ENCODE results near the gene ATP6V0A1. TPM values are rescaled to one million over a fixed set of nuclear protein-coding genes. Genes with fewer than 3 reads are reported as not detected.
"Not testable (repeated sequence)": the region's sequence is repeated elsewhere in the genome, so short reads cannot be mapped to it uniquely, and the experiment has no call there.

The ATP6V0A1 gene
- total and polyA plus RNA-seq, 7 experiments from 2014 or later = 10.7 to 74.8 (median 17.4) TPM

- H3K27ac ChIP-seq (ENCODE audit: low read depth, low read length); CTCF ChIA-PET; H3K27me3 Mint-ChIP-seq; ATAC-seq; H3K27me3 ChIP-seq (ENCODE audit: control insufficient read depth in 2 of 2, insufficient read depth in 2 of 2, low read length in 2 of 2); DNase-seq; H3K36me3 Mint-ChIP-seq; H3K9me3 ChIP-seq (ENCODE audit: control insufficient read depth in 2 of 3, low read length in 3 of 3); H3K36me3 ChIP-seq (ENCODE audit: control insufficient read depth in 2 of 3, insufficient read depth in 3 of 3, low read length in 3 of 3); H3K9me3 Mint-ChIP-seq; H3K4me3 ChIP-seq (ENCODE audit: low read length): not testable (repeated sequence)
- Mint-ChIP-seq H3K27ac (peak overlapping the region in 5 of 9 donors; percentile 33 to 94 (median 85)), H3K4me1 (peaks cover 6 to 42% (median 23%) of the 10 kb centered on the region in 7 donors), H3K4me3 (peak overlapping the region in 6 of 10 donors; percentile 49 to 92 (median 87))
- H3K4me1 ChIP-seq (ENCODE audit: control insufficient read depth in 2 of 2, insufficient read depth in 2 of 2, low read length in 2 of 2) = peaks cover 14 to 15% of the 10 kb centered on the region in 2 donors
- intact Hi-C loops (cut with micrococcal nuclease) = loop anchor here in 1 of 2 donors (2.0 kb wide), 3 partner anchors 19 to 53 kb away; partner anchors contain the start of genes NAGLU, PSMC3IP, RETREG3 and TUBG1
- POLR2A ChIA-PET = interaction anchor here (1.3 kb wide), 1 partner anchor 9 kb away, joined by 4 read pairs; no protein-coding TSS in a partner anchor
Measured at GRCh38 chr17:42555961-42556617, 97.4 kb downstream of the ATP6V0A1 start.

- Mint-ChIP-seq H3K4me3 (no peak overlapping the region), H3K9me3 (peaks cover 0 to 4% (median 0%) of the 10 kb centered on the region in 11 donors), H3K27me3 (peaks cover 0 to 3% (median 0%) of the 10 kb centered on the region in 5 donors), H3K36me3 (peaks cover 0 to 10% (median 0%) of the 10 kb centered on the region in 5 donors), H3K4me1 (peaks cover 16 to 48% (median 39%) of the 10 kb centered on the region in 7 donors), H3K27ac (no peak overlapping the region)
- DNase-seq = no peak
- H3K27ac ChIP-seq (ENCODE audit: low read depth, low read length) = no peak overlapping the region
- H3K36me3 ChIP-seq (ENCODE audit: control insufficient read depth in 2 of 3, insufficient read depth in 3 of 3, low read length in 3 of 3) = peaks cover 0 to 15% (median 0%) of the 10 kb centered on the region in 3 experiments
- no peaks in the 10 kb centered on the region for H3K27me3 ChIP-seq (ENCODE audit: control insufficient read depth in 2 of 2, insufficient read depth in 2 of 2, low read length in 2 of 2)
- no peak for ATAC-seq
- ChIA-PET CTCF (interaction anchor here (0.6 kb wide), 1 partner anchor 566 kb away, joined by 6 read pairs; no protein-coding TSS in a partner anchor), POLR2A (interaction anchor here (0.6 kb wide), 1 partner anchor 16 kb away, joined by 3 read pairs; no protein-coding TSS in a partner anchor)
- intact Hi-C loops (cut with micrococcal nuclease) = no loop called here
- H3K9me3 ChIP-seq (ENCODE audit: control insufficient read depth in 2 of 3, low read length in 3 of 3) = no peaks in the 10 kb centered on the region
- H3K4me3 ChIP-seq (ENCODE audit: low read length) = no peak overlapping the region
- H3K4me1 ChIP-seq (ENCODE audit: control insufficient read depth in 2 of 2, insufficient read depth in 2 of 2, low read length in 2 of 2) = peaks cover 25 to 27% of the 10 kb centered on the region in 2 donors
Measured at GRCh38 chr17:42559075-42559474, 100.4 kb downstream of the ATP6V0A1 start.

GRCh38 chr17:42560246-42560645, 101.6 kb downstream of the ATP6V0A1 start:
- Histone ChIP-seq H3K27ac (ENCODE audit: low read depth, low read length) (no peak overlapping the region), H3K4me3 (ENCODE audit: low read length) (no peak overlapping the region), H3K4me1 (ENCODE audit: control insufficient read depth in 2 of 2, insufficient read depth in 2 of 2, low read length in 2 of 2) (peaks cover 20 to 25% of the 10 kb centered on the region in 2 donors), H3K36me3 (ENCODE audit: control insufficient read depth in 2 of 3, insufficient read depth in 3 of 3, low read length in 3 of 3) (peaks cover 0 to 27% (median 12%) of the 10 kb centered on the region in 3 experiments), H3K27me3 (ENCODE audit: control insufficient read depth in 2 of 2, insufficient read depth in 2 of 2, low read length in 2 of 2) (no peaks in the 10 kb centered on the region), H3K9me3 (ENCODE audit: control insufficient read depth in 2 of 3, low read length in 3 of 3) (no peaks in the 10 kb centered on the region)
- POLR2A ChIA-PET = no interaction called here
- DNase-seq (no peak), ATAC-seq (no peak)
- intact Hi-C loops (cut with micrococcal nuclease) = no loop called here
- Mint-ChIP-seq H3K27me3 (peaks cover 0 to 3% (median 0%) of the 10 kb centered on the region in 5 donors), H3K36me3 (peaks cover 0 to 8% (median 0%) of the 10 kb centered on the region in 5 donors), H3K4me3 (peak overlapping the region in 5 of 10 donors; percentile 30 to 80 (median 56)), H3K27ac (peak overlapping the region in 2 of 9 donors; percentile 59 to 78), H3K4me1 (peaks cover 16 to 44% (median 35%) of the 10 kb centered on the region in 7 donors), H3K9me3 (peaks cover 0 to 4% (median 0%) of the 10 kb centered on the region in 11 donors)
- CTCF ChIA-PET = no interaction called here

GRCh38 chr17:42561897-42562387, 103.3 kb downstream of the ATP6V0A1 start, which contains the start of gene COASY:
COASY (plus strand) TSS chr17:42562148; CDS start chr17:42562623, 475 bp downstream.
- H3K36me3 ChIP-seq (ENCODE audit: control insufficient read depth in 2 of 3, insufficient read depth in 3 of 3, low read length in 3 of 3) = peaks cover 0 to 38% (median 21%) of the 10 kb centered on the region in 3 experiments
- H3K4me3 Mint-ChIP-seq = peak within 1 kb of the TSS; percentile 90 to 95 (median 91)
- no peaks in the 10 kb centered on the region for H3K27me3 ChIP-seq (ENCODE audit: control insufficient read depth in 2 of 2, insufficient read depth in 2 of 2, low read length in 2 of 2)
- peaks cover 0 to 3% (median 0%) of the 10 kb centered on the region in 5 donors for H3K27me3 Mint-ChIP-seq
- H3K36me3 Mint-ChIP-seq = peaks cover 0 to 12% (median 0%) of the 10 kb centered on the region in 5 donors
- H3K9me3 ChIP-seq (ENCODE audit: control insufficient read depth in 2 of 3, low read length in 3 of 3) = no peaks in the 10 kb centered on the region
- intact Hi-C loops (cut with micrococcal nuclease) = loop anchor here (1.0 to 2.0 kb wide), 7 partner anchors 8 to 545 kb away; partner anchors contain the start of genes RETREG3 (in 2 of the 2), TUBG1 (in 2 of the 2), DNAJC7 (in 1 of the 2) and NAGLU (in 1 of the 2)
- peak; percentile 77 to 93 (median 89) for DNase-seq
- ATAC-seq = peak; percentile 81
- H3K4me1 ChIP-seq (ENCODE audit: control insufficient read depth in 2 of 2, insufficient read depth in 2 of 2, low read length in 2 of 2) = peaks cover 24 to 25% of the 10 kb centered on the region in 2 donors
- POLR2A ChIA-PET = interaction anchor here (0.6 to 1.9 kb wide), 3 partner anchors 11 to 72 kb away, joined by 3 to 7 read pairs (median 4); partner anchors contain the start of gene PSMC3IP
- H3K27ac ChIP-seq (ENCODE audit: low read depth, low read length) = peak within 1 kb of the TSS; percentile 84
- H3K27ac Mint-ChIP-seq = peak within 1 kb of the TSS; percentile 89 to 95 (median 92)
- H3K9me3 Mint-ChIP-seq = peaks cover 0 to 4% (median 0%) of the 10 kb centered on the region in 11 donors
- peak within 1 kb of the TSS; percentile 95 for H3K4me3 ChIP-seq (ENCODE audit: low read length)
- CTCF ChIA-PET = no interaction called here
- peaks cover 19 to 43% (median 33%) of the 10 kb centered on the region in 7 donors for H3K4me1 Mint-ChIP-seq

- Mint-ChIP-seq H3K27me3 (peaks cover 0 to 3% (median 0%) of the 10 kb centered on the region in 5 donors), H3K4me1 (peaks cover 17 to 42% (median 34%) of the 10 kb centered on the region in 7 donors), H3K4me3 (peak overlapping the region; percentile 90 to 95 (median 91)), H3K36me3 (peaks cover 0 to 16% (median under 1%) of the 10 kb centered on the region in 5 donors), H3K9me3 (peaks cover 0 to 4% (median 0%) of the 10 kb centered on the region in 11 donors), H3K27ac (peak overlapping the region; percentile 89 to 95 (median 92))
- Histone ChIP-seq H3K4me3 (ENCODE audit: low read length) (peak overlapping the region; percentile 95), H3K36me3 (ENCODE audit: control insufficient read depth in 2 of 3, insufficient read depth in 3 of 3, low read length in 3 of 3) (peaks cover 0 to 43% (median 21%) of the 10 kb centered on the region in 3 experiments), H3K9me3 (ENCODE audit: control insufficient read depth in 2 of 3, low read length in 3 of 3) (no peaks in the 10 kb centered on the region), H3K27ac (ENCODE audit: low read depth, low read length) (peak overlapping the region; percentile 84), H3K27me3 (ENCODE audit: control insufficient read depth in 2 of 2, insufficient read depth in 2 of 2, low read length in 2 of 2) (no peaks in the 10 kb centered on the region), H3K4me1 (ENCODE audit: control insufficient read depth in 2 of 2, insufficient read depth in 2 of 2, low read length in 2 of 2) (peaks cover 25 to 28% of the 10 kb centered on the region in 2 donors)
- CTCF ChIA-PET = no interaction called here
- ATAC-seq (peak; percentile 6), DNase-seq (peak in 1 of 9 donors; percentile 34)
- intact Hi-C loops (cut with micrococcal nuclease) = loop anchor here (1.0 to 2.0 kb wide), 7 partner anchors 8 to 545 kb away; partner anchors contain the start of genes RETREG3 (in 2 of the 2), TUBG1 (in 2 of the 2), DNAJC7 (in 1 of the 2) and NAGLU (in 1 of the 2)
- POLR2A ChIA-PET = interaction anchor here (0.6 to 5.8 kb wide), 4 partner anchors 10 to 152 kb away, joined by 4 to 19 read pairs (median 6); partner anchors contain the start of genes NAGLU and PSMC3IP
Measured at GRCh38 chr17:42562388-42563142, 103.9 kb downstream of the ATP6V0A1 start.

All from naive thymus-derived CD4-positive, alpha-beta T cell (primary cell).